KOPT-K1 (cell line): ENCODE data around the gene GCFC2.
"Not testable (repeated sequence)": the region's sequence is repeated elsewhere in the genome, so short reads cannot be mapped to it uniquely, and the experiment has no call there.

ENCODE experiments used
- H3K27ac ChIP-seq: fragments of 200-600 bp; sonication (generic); 2 replicates; pipeline ENCODE4 v1.5.1; 2016; ENCODE audit warnings: antibody characterized with exemption, mild to moderate bottlenecking, low read depth, low read length; ENCODE audit not compliant: poor library complexity, severe bottlenecking
- H3K36me3 ChIP-seq: fragments of 200-600 bp; sonication (generic); 2 replicates; pipeline ENCODE4 v1.5.1; 2017; ENCODE audit warnings: antibody characterized with exemption, mild to moderate bottlenecking, low read length, moderate library complexity; ENCODE audit not compliant: insufficient read depth
- H3K9me3 ChIP-seq: fragments of 200-600 bp; sonication (generic); 2 replicates; pipeline ENCODE4 v1.5.1; 2017; ENCODE audit warnings: antibody characterized with exemption, low read length, mild to moderate bottlenecking; ENCODE audit not compliant: insufficient read depth, poor library complexity, severe bottlenecking

Gene GCFC2

DNA sequence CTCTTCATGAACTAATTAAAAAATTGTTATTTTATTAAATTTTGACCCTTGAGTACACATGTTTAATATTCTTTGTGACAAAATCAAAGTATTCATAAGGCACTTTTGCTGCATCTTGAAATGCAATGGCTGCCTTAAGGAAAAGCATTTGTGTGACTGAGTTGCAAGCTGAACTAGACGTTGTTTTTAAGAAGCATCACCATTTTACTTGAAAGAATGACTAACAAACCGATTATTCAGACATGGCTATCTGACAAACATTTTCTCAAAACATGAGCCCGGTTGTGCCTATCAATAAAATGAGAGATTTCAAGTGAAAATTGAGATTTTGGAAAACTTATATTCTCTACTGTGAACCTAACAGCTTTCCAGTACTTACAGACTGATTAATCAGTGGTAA lies 2.8 kb downstream of the GCFC2 start:
- Histone ChIP-seq H3K9me3 (no peaks in the 10 kb centered on the region), H3K36me3 (peaks cover 40% of the 10 kb centered on the region), H3K27ac (no peak overlapping the region)

DNA sequence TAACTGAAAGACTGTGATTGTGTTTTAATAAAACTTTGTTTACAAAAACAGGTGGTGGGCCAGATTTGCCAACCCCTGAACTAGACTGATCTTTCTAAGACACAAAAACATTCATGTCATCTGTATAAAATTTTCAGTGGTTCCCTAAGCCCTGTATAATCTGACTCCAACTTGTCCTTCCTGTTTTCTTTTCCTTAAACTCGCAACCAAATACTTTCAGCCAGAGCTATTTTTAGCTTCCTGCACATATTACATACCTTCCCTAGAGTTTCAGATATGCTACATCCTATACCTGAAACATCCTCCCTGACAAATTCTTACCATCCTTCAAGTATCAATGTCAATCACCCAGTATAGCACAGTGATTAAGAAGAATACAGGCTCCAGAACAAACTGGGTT lies 4.8 kb downstream of the GCFC2 start:
- peaks cover 60% of the 10 kb centered on the region for H3K36me3 ChIP-seq
- H3K9me3 ChIP-seq: no peaks in the 10 kb centered on the region
- no peak overlapping the region for H3K27ac ChIP-seq

DNA sequence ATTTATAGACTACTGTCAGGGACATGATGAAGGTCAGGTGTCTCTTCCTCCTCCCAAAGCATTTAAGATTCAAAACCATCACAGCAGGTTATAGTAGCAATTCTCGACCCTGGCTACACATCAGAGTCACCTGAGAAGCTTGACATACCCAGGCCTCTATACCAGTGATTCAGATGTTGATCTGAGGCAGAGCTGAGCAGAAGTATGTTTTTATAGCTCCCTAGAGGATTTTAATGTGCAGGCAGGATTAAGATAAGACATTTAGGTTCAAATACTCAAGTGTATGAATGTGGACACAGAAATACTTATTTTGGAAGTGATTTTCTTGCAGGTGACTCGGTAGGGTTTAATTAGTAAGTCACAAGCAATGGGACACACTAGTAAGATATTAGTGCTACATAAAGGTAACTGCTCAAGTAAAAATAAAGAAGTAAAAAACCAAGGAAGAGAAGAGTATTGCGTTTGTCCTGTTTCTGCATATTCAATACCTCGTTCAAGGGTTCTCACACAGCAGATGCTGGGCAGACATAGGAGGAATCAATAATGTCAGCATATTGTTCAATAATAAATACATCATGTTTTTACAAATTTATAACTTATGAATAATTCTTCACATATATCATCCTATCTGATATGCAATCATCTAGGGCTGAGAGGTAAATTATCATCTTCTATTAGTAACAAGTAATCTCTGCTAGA lies 7.0 kb downstream of the GCFC2 start:
- Histone ChIP-seq H3K9me3 (no peaks in the 10 kb centered on the region), H3K27ac (no peak overlapping the region), H3K36me3 (peaks cover 82% of the 10 kb centered on the region)

DNA sequence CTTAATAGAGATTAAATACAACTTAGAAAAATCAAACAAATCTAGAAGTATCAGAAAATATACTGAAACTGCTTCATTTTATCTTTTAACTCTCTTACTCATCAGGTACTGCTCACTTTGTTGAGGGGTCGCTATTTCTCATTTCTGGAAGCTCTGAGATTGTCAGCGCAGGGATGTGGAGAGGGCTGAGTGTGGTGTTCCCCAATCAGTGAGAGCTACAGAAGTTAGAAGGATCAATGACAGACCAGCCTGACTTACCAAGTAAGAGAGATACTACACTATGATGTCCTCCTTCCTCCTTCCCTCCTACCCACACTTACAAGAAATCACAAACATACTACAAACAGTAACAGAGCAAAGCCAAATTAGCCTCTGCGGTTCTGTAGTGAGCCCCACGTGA lies 8.1 kb downstream of the GCFC2 start:
- Histone ChIP-seq H3K9me3 (no peaks in the 10 kb centered on the region), H3K27ac (no peak overlapping the region), H3K36me3 (peaks cover 93% of the 10 kb centered on the region)

DNA sequence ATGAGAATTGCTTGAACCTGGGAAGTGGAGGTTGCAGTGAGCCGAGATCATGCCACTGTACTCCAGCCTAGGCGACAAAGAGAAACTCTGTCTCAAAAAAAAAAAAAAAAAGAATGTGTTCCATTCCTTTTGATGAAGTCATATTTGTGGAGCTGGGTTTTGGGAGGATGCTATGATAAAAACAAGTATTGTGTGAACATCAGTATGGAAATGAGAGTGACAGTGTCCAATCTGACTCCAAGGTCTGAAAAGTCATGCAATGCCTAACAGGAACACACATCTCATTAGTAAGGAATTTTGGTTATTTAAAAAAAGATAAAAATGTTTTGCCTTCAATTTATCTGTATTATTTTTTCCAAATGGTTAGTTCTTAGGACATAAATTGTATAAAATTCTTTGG lies 11.8 kb downstream of the GCFC2 start:
- no peaks in the 10 kb centered on the region for H3K9me3 ChIP-seq
- no peak overlapping the region for H3K27ac ChIP-seq
- peaks cover 85% of the 10 kb centered on the region for H3K36me3 ChIP-seq

DNA sequence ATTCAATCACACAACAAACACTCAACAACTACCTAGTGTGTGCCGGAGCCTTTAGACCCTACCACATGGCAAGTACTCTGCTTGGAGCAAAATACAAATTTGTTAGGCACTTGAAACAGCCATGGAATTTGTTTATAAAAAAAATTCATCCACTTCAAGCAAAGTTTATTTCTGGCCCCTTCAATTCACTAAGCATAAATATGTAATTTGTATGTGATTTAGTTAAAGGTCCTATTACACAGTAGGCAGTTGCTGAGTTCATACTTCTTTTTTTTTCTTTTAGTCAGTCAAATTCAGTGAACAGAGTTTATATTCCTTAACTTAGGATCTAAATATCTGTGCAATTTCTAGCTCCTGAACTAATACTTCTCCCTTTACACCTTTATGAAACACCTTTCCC lies 22.5 kb downstream of the GCFC2 start:
- no peak overlapping the region for H3K27ac ChIP-seq
- H3K36me3 ChIP-seq: peaks cover 91% of the 10 kb centered on the region
- no peaks in the 10 kb centered on the region for H3K9me3 ChIP-seq

DNA sequence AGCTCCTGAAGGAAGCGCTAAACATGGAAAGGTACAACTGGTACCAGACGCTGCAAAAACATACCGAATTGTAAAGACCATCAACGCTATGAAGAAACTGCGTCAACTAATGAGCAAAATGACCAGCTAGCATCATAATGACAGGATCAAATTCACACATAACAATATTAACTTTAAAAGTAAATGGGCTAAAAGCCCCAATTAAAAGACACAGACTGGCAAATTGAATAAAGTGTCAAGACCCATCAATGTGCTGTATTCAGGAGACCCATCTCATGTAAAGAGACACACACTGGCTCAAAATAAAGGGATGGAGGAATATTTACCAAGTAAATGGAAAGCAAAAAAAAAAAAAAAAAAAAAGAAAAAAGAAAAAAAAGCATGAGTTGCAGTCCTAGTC lies 27.3 kb downstream of the GCFC2 start:
- not testable (repeated sequence) for H3K27ac ChIP-seq, H3K9me3 ChIP-seq
- peaks cover 92% of the 10 kb centered on the region for H3K36me3 ChIP-seq

DNA sequence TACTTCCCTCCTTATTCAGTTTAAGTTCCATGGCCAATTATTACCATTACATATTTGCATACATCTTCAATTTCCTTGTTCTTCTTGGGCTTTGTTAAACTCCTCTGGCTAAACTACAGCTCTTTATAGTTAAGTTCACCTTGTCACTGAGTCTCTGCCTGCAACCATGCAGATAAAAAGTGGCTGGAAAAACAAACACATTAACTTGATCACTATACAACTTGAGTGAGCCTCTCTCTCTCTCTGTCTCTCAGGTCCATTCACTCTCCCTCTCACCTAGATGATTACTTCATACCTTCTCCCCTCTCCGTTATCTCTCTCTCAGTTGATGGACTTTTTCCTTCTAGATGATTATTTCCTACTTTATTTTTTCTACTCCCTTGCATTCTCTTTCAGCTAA lies 30.3 kb downstream of the GCFC2 start:
- H3K36me3 ChIP-seq: peaks cover 81% of the 10 kb centered on the region
- no peak overlapping the region for H3K27ac ChIP-seq
- H3K9me3 ChIP-seq: no peaks in the 10 kb centered on the region

DNA sequence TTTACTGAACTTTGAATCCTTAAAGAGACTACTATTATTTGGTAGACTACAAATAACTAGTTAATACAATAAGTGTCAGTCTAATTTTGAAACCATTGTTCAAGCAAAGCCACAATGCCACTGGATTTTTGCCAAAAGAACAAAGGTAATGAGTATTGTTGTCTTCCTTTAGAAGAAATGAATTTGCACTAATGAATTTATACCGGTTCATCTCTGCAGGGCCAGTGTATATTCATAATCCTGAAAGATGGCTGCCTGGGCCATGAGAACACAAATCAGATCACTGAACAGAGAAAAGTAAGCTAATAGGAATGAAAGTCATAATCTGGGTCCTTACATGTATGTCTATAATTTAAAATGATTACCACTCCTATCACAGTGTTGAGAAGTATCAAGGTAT lies 31.2 kb downstream of the GCFC2 start:
- H3K27ac ChIP-seq: no peak overlapping the region
- peaks cover 75% of the 10 kb centered on the region for H3K36me3 ChIP-seq
- H3K9me3 ChIP-seq: no peaks in the 10 kb centered on the region

DNA sequence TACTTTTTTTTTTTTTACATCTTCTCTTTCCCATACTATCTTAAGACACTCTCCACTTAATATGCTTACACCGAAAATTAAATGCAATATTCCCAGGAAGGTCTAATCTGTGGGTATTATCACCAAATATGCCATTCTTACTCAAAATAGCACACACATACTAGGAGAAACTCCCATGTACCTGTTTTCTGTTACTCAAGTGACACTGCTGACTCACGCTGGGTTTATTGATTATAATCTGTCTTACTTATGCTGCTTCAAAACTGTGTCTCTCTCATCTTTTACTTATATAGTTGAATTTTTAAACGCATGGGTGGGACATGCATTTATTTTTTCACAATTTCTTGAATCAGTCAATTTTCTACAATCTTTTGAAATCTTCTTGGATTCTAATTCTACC lies 34.3 kb downstream of the GCFC2 start:
- Histone ChIP-seq H3K36me3 (peaks cover 76% of the 10 kb centered on the region), H3K9me3 (no peaks in the 10 kb centered on the region)

DNA sequence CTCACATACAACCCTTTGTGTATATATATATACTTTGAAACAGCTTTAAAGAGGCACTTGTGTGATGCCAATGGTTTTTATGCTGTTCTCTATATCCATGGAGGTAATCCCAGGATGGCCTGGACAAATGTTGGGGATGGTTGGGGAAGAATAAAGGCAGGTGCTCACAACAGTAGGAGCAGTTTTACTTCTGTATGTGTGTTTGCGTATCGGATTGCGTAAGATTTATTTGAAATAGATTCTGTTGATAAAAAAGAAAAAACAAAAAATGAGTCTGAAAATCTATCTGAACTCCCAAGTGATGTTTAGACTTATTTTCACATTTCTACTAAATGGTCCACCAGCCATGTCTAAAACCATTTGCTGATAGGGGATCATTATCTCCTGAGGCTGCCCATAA lies 34.8 kb downstream of the GCFC2 start:
- Histone ChIP-seq H3K27ac (no peak overlapping the region), H3K36me3 (peaks cover 76% of the 10 kb centered on the region), H3K9me3 (no peaks in the 10 kb centered on the region)

More for the DNA sequence above, 34.3 kb downstream of the GCFC2 start:
- no peak overlapping the region for H3K27ac ChIP-seq

DNA sequence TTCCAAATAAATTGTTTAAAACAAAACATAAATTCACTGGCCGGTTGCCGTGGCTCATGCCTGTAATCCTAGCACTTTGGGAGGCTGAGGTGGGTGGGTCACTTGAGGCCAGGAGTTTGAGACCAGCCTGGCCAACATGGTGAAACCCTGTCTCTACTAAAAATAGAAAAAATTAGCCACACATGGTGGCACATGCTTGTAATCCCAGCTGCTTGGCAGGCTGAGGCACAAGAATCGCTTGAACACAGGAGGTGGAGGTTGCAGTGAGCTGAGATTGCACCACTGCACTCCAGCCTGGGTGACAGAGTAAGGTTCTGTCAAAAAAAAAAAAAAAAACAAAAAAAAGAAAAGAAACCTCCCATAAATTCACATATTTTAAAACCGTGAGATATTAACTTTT lies 35.3 kb downstream of the GCFC2 start:
- not testable (repeated sequence) for H3K27ac ChIP-seq, H3K9me3 ChIP-seq
- H3K36me3 ChIP-seq: peaks cover 76% of the 10 kb centered on the region

DNA sequence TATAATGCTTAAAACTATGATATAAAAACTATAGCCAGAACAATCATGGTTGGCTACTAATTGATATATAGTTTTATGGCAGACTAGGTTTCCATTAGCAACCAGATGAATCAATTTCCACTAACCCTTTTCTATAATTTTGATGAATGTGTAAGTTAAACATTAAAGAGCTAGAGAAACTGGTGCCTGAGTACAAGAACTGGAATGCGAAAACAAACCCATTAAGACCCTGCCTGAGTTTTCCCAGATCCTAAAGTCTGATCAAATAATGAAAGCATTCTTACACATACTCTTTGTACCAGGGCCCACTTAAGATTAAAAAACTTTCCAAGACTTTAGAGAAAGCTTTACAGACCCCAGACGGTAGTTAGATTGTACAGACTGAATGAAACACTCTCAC lies 42.8 kb downstream of the GCFC2 start:
- Histone ChIP-seq H3K27ac (no peak overlapping the region), H3K9me3 (no peaks in the 10 kb centered on the region), H3K36me3 (peaks cover 84% of the 10 kb centered on the region)

DNA sequence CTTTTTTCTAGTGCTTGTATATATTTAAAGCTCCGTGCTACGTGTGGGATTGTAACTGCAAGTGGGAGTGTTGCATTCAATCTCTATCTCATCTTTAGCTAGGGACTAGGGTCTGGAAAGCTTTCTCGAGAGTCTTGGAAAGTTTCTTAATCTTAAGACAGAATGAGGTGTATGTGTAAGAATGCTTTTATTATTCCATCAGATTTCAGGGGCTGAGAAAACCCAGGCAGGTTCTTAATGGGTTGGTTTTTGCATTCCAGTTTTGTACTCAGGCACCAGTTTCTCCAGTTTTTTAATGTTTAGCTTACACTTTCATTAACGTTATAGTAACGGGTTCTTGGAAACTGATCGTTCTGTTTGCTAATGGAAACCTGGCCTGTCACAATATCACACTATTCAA lies 43.8 kb downstream of the GCFC2 start:
- H3K27ac ChIP-seq: no peak overlapping the region
- peaks cover 87% of the 10 kb centered on the region for H3K36me3 ChIP-seq
- no peaks in the 10 kb centered on the region for H3K9me3 ChIP-seq

DNA sequence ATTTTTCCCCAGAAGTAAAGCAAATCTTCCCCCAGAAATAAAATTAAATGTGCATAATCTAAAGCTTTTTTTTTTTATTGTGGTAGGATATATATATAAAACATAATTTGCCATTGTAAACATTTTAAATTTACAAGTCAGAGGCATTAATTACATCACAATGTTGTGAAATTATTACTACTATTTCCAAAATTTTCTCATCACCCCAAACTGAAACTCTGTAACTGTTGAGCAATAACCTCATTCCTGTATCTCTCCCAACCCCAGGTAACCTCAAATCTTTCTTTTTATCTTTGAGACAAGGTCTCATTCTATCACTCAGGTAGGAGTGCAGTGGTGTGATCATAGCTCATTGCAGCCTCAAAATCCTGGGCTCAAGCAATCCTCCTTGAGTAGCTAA lies 52.9 kb downstream of the GCFC2 start:
- peaks cover 10% of the 10 kb centered on the region for H3K9me3 ChIP-seq
- peaks cover 100% of the 10 kb centered on the region for H3K36me3 ChIP-seq
- H3K27ac ChIP-seq: no peak overlapping the region

DNA sequence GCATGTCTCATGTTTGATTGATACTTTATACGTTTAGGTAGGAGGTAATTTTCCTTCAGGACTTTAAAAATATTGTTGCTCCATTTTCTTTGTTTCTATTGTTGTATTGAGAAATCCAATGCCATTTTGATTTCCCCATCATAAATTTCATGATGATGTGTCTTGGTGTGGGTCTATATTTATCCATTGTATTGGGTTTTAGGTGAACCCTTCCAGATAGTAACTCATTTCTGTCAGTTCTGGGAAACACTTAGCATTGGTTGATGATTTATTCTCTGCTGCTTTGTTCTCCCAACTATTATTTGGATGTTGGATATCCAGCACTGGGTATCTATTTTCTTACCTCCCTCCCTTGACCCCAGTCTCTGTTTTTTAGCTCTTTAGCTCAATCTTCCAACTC lies 54.2 kb downstream of the GCFC2 start:
- peaks cover 10% of the 10 kb centered on the region for H3K9me3 ChIP-seq
- no peak overlapping the region for H3K27ac ChIP-seq
- peaks cover 100% of the 10 kb centered on the region for H3K36me3 ChIP-seq
